OCI-LY1 (cell line): Measurements from ENCODE around the gene CPNE5.

Experiments used
- H2AFZ ChIP-seq: fragments of 200-600 bp; sonication (generic), shearing (Covaris generic); 2 replicates; pipeline ENCODE4 v1.6.0; 2014; ENCODE audit warnings: antibody characterized with exemption, mild to moderate bottlenecking, low read length
- H3F3A ChIP-seq: fragments of 200-600 bp; sonication (generic), shearing (Covaris generic); 2 replicates; pipeline ENCODE4 v1.6.0; 2014; ENCODE audit warnings: mild to moderate bottlenecking, antibody characterized with exemption, low read length, moderate library complexity; ENCODE audit not compliant: insufficient read depth
- H3K27ac ChIP-seq: fragments of 200-600 bp; sonication (generic); 2 replicates; pipeline ENCODE4 v1.5.1; 2014; ENCODE audit warnings: low read length, mixed run types, mild to moderate bottlenecking, low read depth; ENCODE audit not compliant: poor library complexity, severe bottlenecking
- H3K27me3 ChIP-seq: fragments of 200-600 bp; sonication (generic); 2 replicates; pipeline ENCODE4 v1.6.0; 2014; ENCODE audit warnings: antibody characterized with exemption, mild to moderate bottlenecking, low read length, moderate library complexity; ENCODE audit not compliant: insufficient read depth
- H3K36me3 ChIP-seq: fragments of 200-600 bp; sonication (generic); 2 replicates; pipeline ENCODE4 v1.6.1; 2014; ENCODE audit warnings: mild to moderate bottlenecking, antibody characterized with exemption, low read length, moderate library complexity, mixed read lengths; ENCODE audit not compliant: insufficient read depth
- H3K4me1 ChIP-seq: fragments of 200-600 bp; sonication (generic); 2 replicates; pipeline ENCODE4 v1.5.1; 2014; ENCODE audit warnings: mild to moderate bottlenecking, low read length, moderate library complexity; ENCODE audit not compliant: insufficient read depth, severe bottlenecking
- H3K4me2 ChIP-seq: fragments of 200-600 bp; sonication (generic), shearing (Covaris generic); 2 replicates; pipeline ENCODE4 v1.6.1; 2014; ENCODE audit warnings: low read length
- H3K4me3 ChIP-seq: fragments of 200-600 bp; sonication (generic); 2 replicates; pipeline ENCODE4 v1.5.1; 2014; ENCODE audit warnings: low read length, low read depth, mild to moderate bottlenecking, mixed read lengths; ENCODE audit not compliant: poor library complexity, severe bottlenecking
- H3K79me2 ChIP-seq: fragments of 200-600 bp; shearing (Covaris generic); 2 replicates; pipeline ENCODE4 v1.6.1; 2016; ENCODE audit warnings: mixed run types, low read length, mixed read lengths; ENCODE audit not compliant: insufficient read depth
- H3K9ac ChIP-seq: fragments of 200-600 bp; sonication (generic), shearing (Covaris generic); 2 replicates; pipeline ENCODE4 v1.6.1; 2014; ENCODE audit warnings: mild to moderate bottlenecking, low read length, mixed read lengths
- H3K9me2 ChIP-seq: fragments of 200-600 bp; sonication (generic), shearing (Covaris generic); 2 replicates; pipeline ENCODE4 v1.6.1; 2014; ENCODE audit warnings: low read depth, mild to moderate bottlenecking, low read length, mixed read lengths
- H3K9me3 ChIP-seq: fragments of 200-600 bp; shearing (Covaris generic); 2 replicates; pipeline ENCODE4 v1.6.1; 2014; ENCODE audit warnings: low read length, mixed read lengths
- H4K20me1 ChIP-seq: fragments of 200-600 bp; sonication (generic), shearing (Covaris generic); 2 replicates; pipeline ENCODE4 v1.6.0; 2016; ENCODE audit warnings: mild to moderate bottlenecking, low read length; ENCODE audit not compliant: insufficient read depth
- CTCF ChIP-seq: fragments of 200-600 bp; sonication (generic), shearing (Covaris generic); IDR thresholded peaks from 2 replicates; pipeline ENCODE4 v1.5.1; 2017; ENCODE audit warnings: mild to moderate bottlenecking, antibody characterized with exemption, low read length, moderate library complexity, mixed read lengths
- EZH2 ChIP-seq: fragments of 200-600 bp; sonication (generic), shearing (Covaris generic); IDR thresholded peaks from 2 replicates; pipeline ENCODE4 v1.8.0; 2017; ENCODE audit warnings: borderline replicate concordance, mixed run types, mild to moderate bottlenecking, antibody characterized with exemption, low read length, moderate library complexity, mixed read lengths

The CPNE5 gene

GRCh38 chr6:36769676-36770499, 69.4 kb downstream of the CPNE5 start:
- H3K4me1 ChIP-seq = peaks cover 59% of the 10 kb centered on the region

DNA sequence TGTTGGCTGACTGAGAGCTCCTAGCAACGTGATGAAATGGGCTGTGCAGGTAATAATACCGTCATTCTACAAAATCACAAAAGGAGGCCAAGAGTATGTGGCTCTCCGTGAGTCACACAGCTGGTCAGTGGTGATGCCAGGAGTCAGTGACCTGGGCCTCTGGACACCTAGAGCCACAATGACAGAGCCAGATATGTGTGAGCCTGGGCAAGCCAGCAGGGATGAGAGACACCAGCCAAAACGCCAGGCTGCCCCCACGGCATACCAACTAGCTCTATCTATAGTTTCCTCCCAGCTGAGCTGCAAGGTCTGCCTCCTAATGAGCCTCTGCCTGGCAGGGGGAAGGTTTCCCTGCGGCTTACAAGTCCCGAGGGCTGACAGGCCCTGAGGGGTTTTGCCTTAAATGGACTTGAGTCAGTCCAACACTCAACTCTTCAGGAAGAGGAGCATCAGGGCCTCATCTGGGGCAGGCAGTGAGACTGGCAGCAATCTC, 70.0 kb downstream of the CPNE5 start:
- Histone ChIP-seq H3K4me1 (peaks cover 66% of the 10 kb centered on the region), H3K27ac (peak overlapping the region; percentile 14), H3K9ac (no peak overlapping the region; the same call in 1 of the 2 replicates), H3K4me2 (peak overlapping the region; percentile 13; the same call in 1 of the 2 replicates), H4K20me1 (no peaks in the 10 kb centered on the region), H3K79me2 (no peaks in the 10 kb centered on the region), H3F3A (no peaks in the 10 kb centered on the region), H3K27me3 (no peaks in the 10 kb centered on the region), H3K4me3 (no peak overlapping the region), H3K36me3 (no peaks in the 10 kb centered on the region), H3K9me3 (no peaks in the 10 kb centered on the region), H3K9me2 (no peaks in the 10 kb centered on the region), H2AFZ (no peak overlapping the region)
- TF ChIP-seq EZH2 (no peak), CTCF (no peak)

More at GRCh38 chr6:36769676-36770499, 69.4 kb downstream of the CPNE5 start:
- H3K9me2 ChIP-seq = no peaks in the 10 kb centered on the region
- H3K27me3 ChIP-seq = no peaks in the 10 kb centered on the region
- H3K27ac ChIP-seq = peak overlapping the region; percentile 14
- no peaks in the 10 kb centered on the region for H3K36me3 ChIP-seq
- TF ChIP-seq CTCF (no peak), EZH2 (no peak)
- H3K9ac ChIP-seq = no peak overlapping the region
- no peaks in the 10 kb centered on the region for H4K20me1 ChIP-seq
- H3F3A ChIP-seq = no peaks in the 10 kb centered on the region
- H3K79me2 ChIP-seq = no peaks in the 10 kb centered on the region
- peak overlapping the region; percentile 13; the same call in 1 of the 2 replicates for H3K4me2 ChIP-seq
- no peaks in the 10 kb centered on the region for H3K9me3 ChIP-seq
- no peak overlapping the region for H3K4me3 ChIP-seq
- H2AFZ ChIP-seq = no peak overlapping the region

GRCh38 chr6:36766399-36766945, 72.8 kb downstream of the CPNE5 start:
- Histone ChIP-seq H3K9me2 (no peaks in the 10 kb centered on the region), H3K79me2 (no peaks in the 10 kb centered on the region), H3K27me3 (no peaks in the 10 kb centered on the region), H3K9me3 (no peaks in the 10 kb centered on the region), H3K27ac (peak overlapping the region; percentile 91), H2AFZ (no peak overlapping the region), H3K4me3 (peak overlapping the region; percentile 35), H3K4me2 (peak overlapping the region; percentile 63), H3K9ac (peak overlapping the region; percentile 61; the same call in 1 of the 2 replicates), H4K20me1 (no peaks in the 10 kb centered on the region), H3K4me1 (peaks cover 61% of the 10 kb centered on the region), H3K36me3 (no peaks in the 10 kb centered on the region), H3F3A (no peaks in the 10 kb centered on the region)
- TF ChIP-seq EZH2 = no peak
- TF ChIP-seq CTCF = no peak; the same call in 1 of the 2 replicates
